GM12878 (cell line): ENCODE results near the gene WFDC12. TPM values are rescaled to one million over a fixed set of nuclear protein-coding genes. Genes with fewer than 3 reads are reported as not detected.

ENCODE experiments used
- ATF2 ChIP-seq: IDR thresholded peaks from 2 replicates; pipeline ENCODE4 v1.6.1; 2012; ENCODE audit warnings: low read length, inconsistent platforms
- CBX3 ChIP-seq: fragments of 200-600 bp; sonication (generic); IDR thresholded peaks from 2 replicates; pipeline ENCODE4 v1.6.1; 2016; ENCODE audit warnings: low read depth, borderline replicate concordance
- CREB1 ChIP-seq: IDR thresholded peaks from 2 replicates; pipeline ENCODE4 v1.6.1; 2012; ENCODE audit warnings: low read depth, mild to moderate bottlenecking, inconsistent platforms
- CUX1 ChIP-seq: IDR thresholded peaks from 2 replicates; pipeline ENCODE4 v1.6.1; 2012; ENCODE audit warnings: improper control_type of control experiment, low read depth, low read length; ENCODE audit not compliant: insufficient replicate concordance
- MTA2 ChIP-seq: fragments of 450-650 bp; IDR thresholded peaks from 2 replicates; pipeline ENCODE4 v1.6.1; 2016; ENCODE audit warnings: low read depth, mild to moderate bottlenecking, moderate library complexity
- MYB ChIP-seq: fragments of 150-350 bp; IDR thresholded peaks from 2 replicates; pipeline ENCODE4 v1.6.1; 2014; ENCODE audit warnings: mild to moderate bottlenecking, low read depth, low read length, borderline replicate concordance
- POLR2AphosphoS5 ChIP-seq: IDR thresholded peaks from 2 replicates; pipeline ENCODE4 v1.6.1; 2011; ENCODE audit warnings: mild to moderate bottlenecking, low read length, inconsistent platforms
- RCOR1 ChIP-seq: conservative IDR thresholded peaks from 2 replicates; pipeline ENCODE4 v1.6.1; 2012; ENCODE audit warnings: low read depth, low read length, improper control_type of control experiment
- SREBF2 ChIP-seq: IDR thresholded peaks from 2 replicates; pipeline ENCODE4 v1.6.1; 2012; ENCODE audit warnings: mild to moderate bottlenecking, low read length
- SUZ12 ChIP-seq: fragments of 200-600 bp; sonication (generic); IDR thresholded peaks from one replicate; pipeline ENCODE4 v1.6.1; 2018; ENCODE audit warnings: antibody characterized with exemption, mild to moderate bottlenecking; ENCODE audit not compliant: unreplicated experiment
- TCF12 ChIP-seq: IDR thresholded peaks from 2 replicates; pipeline ENCODE4 v1.6.1; 2011; ENCODE audit warnings: low read depth, mild to moderate bottlenecking, low read length
- ZZZ3 ChIP-seq: IDR thresholded peaks from 2 replicates; pipeline ENCODE4 v1.6.1; 2011; ENCODE audit warnings: low read depth; ENCODE audit not compliant: control insufficient read depth, insufficient read length
- polyA plus RNA-seq, 11 experiments: library from polyadenylated mRNA; depleted of rRNA in 4 of 11; unstranded in 6 of 11; stranded (reverse) in 5 of 11; fragments of >200 nt; fragmentation: Nextera tagmentation in 4 of 11; fragmentation: Illumina TruSeq in 1 of 11; extraction: Ambion mirVana in 4 of 11; extraction: Trizol in 1 of 11; gene quantifications; 1 replicate in 1 of 11; 2 replicates in 10 of 11; pipeline versions ENCODE4 v1.2.1 to v1.2.3, GENCODE V29; 2011 to 2016; ENCODE audit warnings: inconsistent platforms in 2 of 11, missing spikeins in 2 of 11, low read depth in 1 of 11
- total RNA-seq, 4 experiments: library from RNA; depleted of rRNA in 3 of 4; stranded (reverse); fragments of >200 nt in 3 of 4; fragmentation: Illumina TruSeq in 1 of 4; extraction: Trizol in 1 of 4; gene quantifications; 2 replicates each; pipeline versions ENCODE4 v1.2.1 to v1.2.3, GENCODE V29; 2013 to 2021

WFDC12 gene
- total and polyA plus RNA-seq, 10 of the 15 experiments (the other 5 are each of a cell fraction or from before 2014, with no cell fraction given), result not detected

GRCh38 chr20:45136911-45137310 is 12.6 kb upstream of the WFDC12 start (continued):
- TF ChIP-seq CUX1, result no peak
- TF ChIP-seq TCF12, result no peak
- no peak for TF ChIP-seq CBX3
- no peak for TF ChIP-seq SUZ12
- TF ChIP-seq POLR2AphosphoS5, result no peak
- no peak for TF ChIP-seq ZZZ3
- no peak for TF ChIP-seq MTA2
- no peak for TF ChIP-seq MYB
- TF ChIP-seq ATF2, result no peak
- TF ChIP-seq RCOR1, result no peak
- TF ChIP-seq SREBF2, result no peak
- TF ChIP-seq CREB1, result no peak
